Fibroblast of skin of right quadriceps (primary cell): ENCODE data around the gene CACNB1.
"Not testable (repeated sequence)": the region's sequence is repeated elsewhere in the genome, so short reads cannot be mapped to it uniquely, and the experiment has no call there.

Experiments used
- DNase-seq: peaks from one replicate; pipeline ENCODE4 v3.0.0-alpha.2; 2013

The CACNB1 gene

DNA sequence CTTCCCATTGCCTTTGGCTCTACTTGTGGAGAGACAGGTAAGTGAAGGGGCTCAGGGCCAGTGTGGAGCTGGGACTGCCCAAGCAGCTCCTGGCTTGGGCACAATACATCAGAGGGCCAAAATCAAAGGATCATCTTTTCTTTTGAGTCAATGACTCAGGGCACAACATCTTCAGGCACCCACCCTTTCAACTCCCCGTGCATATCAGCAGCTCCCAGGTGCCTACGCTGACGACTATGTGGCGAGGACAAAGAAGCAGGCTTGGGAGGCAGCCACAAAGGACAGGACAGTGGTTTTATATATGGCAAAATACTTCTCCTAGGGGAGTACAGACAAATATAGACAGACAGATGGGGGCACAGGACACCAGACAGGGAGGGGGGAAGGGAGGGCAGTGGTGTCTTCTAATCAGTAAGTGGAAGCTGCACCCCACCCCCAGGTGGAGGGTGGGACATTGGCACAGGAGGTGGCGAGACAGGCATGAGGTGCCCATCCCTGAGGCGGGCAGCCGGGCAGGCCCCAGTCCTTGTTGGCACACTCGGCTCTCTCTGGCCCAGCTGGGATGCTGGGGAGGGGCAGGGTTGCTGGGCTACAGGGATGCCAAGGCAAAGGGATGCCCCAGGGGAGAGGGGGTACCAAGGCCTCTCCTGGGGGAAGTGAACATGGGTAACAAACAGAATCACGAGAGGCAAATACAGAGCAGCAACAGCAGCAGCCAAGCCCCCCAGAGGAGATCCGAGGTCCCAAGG lies 23.8 kb downstream of the CACNB1 start:
- no peak for DNase-seq

DNA sequence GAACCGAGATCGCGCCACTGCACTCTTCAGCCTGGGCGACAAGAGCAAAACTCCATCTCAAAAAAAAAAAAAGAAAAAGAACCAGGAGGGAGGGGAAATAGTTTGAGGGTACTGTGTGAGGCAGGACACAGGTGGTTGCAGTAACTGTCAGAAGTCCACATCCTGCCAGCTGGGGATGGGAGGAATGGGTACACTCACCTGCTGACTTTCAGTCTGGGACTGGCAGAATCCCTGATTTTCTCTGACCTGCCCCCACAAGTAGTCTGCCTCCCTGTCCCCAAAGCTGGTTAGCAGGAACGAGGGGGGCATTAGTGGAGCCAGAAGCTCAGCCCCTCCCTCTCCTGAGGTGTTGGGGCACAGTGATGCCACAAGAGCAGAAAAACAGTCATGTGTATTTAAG lies 24.4 kb downstream of the CACNB1 start:
- DNase-seq: no peak

DNA sequence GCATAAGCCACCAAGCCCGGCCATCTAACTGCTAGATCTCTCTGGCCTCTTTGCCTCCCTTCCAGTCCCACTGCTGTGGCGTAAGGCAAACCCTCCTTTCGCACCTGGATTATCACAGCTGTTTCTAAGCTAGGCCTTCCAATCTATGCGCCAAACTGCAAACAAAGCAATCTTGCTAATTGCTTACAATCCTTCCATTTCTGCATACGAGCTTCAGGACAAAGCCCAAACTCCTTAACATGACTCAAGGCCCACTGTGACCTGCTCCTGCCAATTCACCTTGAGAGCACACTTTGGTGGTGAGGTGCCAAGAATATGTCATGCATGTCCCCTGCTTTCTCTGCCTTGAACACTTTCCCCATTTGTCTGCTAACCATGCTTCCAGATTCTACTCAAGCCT lies 25.5 kb downstream of the CACNB1 start:
- no peak for DNase-seq

DNA sequence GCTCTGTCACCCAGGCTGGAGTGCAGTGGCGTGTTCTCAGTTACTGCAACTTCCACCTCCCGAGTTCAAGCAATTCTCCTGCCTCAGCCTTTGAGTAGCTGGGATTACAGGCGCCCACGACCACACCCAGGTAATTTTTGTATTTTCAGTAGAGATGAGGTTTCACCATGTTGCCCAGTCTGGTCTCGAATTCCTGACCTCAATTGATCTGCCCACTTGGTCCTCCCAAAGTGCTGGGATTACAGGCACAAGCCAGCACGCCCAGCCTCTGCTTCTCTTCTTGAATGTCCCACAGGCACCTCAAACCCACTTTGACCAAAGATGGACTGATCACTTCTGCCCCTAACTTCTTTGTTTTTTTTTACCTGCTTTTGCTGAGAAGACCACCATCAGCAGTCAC lies 26.9 kb downstream of the CACNB1 start:
- no peak for DNase-seq

DNA sequence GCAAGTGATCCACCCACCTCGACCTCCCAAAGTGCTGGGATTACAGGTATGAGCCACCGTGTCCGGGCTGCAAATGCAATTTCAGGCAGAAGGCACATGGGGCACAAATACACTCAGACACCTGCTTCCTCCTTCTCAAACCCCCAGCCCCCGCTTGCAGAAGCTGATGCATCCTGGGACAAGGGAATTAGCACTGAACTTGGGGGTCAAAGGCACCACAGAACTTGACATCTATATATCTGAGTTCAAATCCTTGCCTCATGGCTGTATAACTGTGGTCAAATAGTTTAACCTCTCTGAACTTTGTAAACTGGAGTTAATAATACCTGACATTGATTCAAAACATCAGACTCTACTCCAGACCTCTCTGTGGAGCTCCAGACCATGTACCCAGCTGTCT lies 27.4 kb downstream of the CACNB1 start:
- DNase-seq: no peak

DNA sequence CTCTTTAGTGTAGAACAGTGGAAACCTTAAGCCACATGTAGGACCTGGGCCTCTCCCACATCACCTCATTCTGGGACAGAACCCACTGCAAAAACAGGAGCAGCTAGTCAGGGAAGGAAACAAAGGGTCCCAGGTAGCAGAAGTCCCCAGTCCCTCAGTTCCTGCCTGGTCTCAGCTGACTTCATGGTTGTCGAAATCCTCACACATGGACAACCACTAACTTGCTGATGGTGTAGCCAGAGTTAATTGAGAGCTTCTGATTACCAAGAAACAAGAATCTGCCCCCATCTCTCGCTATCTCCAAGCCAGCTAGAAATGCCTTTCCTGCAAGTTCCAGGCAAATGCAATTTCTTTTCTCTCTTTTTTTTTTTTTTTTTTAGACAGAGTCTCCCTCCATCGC lies 28.0 kb downstream of the CACNB1 start:
- DNase-seq: no peak

DNA sequence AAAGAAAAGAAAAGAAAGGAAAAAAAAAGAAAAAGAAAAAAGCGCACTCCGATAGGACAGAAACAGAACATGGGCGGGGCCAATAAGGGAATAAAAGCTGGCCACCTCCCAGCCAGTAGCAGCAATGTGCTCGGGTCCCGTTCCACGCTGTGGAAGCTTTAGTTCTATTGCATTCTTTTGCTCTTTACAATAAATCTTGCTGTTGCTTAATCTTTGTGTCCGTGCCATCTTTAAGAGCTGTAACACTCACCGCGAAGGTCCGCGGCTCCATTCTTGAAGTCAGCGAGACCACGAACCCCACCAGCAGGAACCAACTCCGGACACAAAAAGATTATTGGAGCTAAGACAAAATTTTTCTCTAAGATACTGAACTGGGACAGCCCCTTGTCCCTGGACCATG lies 28.4 kb downstream of the CACNB1 start:
- DNase-seq: no peak

DNA sequence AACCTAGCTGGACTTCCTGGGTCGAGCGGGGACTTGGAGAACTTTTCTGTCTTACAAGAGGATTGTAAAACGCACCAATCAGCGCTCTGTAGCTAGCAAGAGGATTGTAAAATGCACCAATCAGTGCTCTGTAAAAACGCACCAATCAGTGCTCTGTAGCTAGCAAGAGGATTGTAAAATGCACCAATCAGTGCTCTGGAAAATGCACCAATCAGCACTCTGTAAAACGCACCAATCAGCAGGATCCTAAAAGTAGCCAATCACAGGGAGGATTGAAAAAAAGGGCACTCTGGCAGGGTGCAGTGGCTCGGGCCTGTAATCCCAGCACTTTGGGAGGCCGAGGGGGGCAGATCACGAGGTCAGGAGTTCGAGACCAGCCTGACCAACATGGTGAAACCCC lies 29.0 kb downstream of the CACNB1 start:
- not testable (repeated sequence) for DNase-seq

DNA sequence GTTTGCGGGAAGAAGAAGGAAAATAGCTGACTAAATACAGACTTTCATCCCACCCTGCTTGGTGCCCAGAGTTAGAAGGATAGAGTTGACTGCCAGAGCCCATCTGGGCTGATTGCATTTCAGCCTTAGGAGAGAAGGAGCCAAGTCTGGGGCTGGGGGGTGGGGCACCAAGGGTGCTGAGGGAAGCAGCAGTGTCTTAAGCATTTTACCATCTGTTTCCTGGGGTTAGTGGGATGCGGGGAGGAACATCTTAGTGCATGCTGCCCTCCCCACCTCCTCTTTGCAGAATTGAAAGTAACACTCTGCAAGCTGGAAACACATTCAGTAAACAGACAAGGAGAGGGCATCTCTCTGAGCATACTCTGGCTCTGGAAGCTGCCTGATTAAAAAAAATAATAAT lies 30.0 kb downstream of the CACNB1 start:
- no peak for DNase-seq

DNA sequence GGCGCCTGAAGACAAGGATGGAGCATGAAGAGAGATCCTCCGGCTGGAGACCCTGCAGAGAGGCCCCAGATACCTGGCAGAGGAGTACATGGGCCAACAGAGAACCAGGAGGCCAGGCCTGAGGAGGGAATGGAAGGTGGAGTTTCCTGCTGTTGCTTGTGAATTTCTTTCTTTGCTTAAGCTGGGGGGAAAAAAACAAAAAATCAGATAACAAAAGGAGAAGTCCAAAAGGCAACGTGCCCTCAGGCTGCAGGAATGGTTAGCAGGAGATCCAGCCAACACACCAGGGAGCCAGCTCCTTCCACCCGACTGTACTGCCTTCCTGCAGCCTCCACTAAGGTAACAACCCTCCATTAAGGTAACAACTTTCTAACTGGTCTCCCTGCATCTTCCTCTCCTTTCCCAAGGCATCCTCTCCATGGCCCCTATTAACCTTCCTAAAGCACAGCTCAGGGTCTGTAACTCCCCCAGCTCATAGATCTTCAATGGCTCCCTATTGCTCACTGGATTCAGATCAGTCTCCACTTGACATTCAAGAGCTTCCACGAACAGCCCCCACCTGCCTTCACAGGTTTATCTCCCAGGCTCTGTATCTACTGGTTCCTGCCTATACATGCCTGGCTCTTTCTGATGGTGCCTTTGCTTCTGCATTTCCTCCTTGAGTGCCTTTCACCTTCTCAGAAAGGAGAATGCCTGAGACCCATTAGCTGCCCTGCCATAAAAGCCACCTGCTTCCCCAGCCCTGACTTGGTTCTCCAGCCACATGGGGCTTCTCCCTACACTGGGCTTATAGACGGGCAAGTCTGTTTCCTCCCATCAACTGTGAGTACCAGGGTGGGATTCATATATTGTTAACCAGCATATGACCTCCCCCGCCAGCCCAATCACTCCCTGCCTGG lies 30.8 kb downstream of the CACNB1 start:
- no peak for DNase-seq

DNA sequence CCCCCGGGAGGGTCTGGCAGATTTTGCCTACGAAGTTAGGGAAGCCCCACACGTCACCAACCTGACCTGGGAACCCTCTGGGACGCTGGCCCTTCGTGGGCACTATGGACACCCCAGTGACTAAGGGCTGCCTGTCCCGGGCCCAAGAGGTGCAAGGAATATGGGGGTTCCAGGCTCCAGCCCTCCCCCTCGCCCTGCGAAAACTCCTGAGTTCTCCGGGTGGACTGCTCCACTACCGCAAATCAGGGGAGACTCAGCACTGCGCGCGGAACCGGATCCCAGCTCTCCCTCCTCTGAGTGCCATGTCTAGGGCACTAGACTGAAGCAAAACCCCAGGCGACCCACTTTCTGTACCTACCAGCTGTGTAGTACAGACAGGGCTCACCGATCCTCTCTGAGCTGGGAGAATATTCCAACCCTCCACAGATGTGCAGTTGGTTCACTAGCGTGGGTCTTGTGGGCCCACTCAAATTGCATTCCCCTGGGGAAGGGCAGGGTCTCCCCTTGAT lies 31.6 kb downstream of the CACNB1 start, which contains the start of gene ARL5C:
Gene ARL5C, minus strand, starts transcription at position 321 of the 509 bp plus-strand sequence. CDS start 401 bp downstream, outside the sequence.
- DNase-seq: no peak

DNA sequence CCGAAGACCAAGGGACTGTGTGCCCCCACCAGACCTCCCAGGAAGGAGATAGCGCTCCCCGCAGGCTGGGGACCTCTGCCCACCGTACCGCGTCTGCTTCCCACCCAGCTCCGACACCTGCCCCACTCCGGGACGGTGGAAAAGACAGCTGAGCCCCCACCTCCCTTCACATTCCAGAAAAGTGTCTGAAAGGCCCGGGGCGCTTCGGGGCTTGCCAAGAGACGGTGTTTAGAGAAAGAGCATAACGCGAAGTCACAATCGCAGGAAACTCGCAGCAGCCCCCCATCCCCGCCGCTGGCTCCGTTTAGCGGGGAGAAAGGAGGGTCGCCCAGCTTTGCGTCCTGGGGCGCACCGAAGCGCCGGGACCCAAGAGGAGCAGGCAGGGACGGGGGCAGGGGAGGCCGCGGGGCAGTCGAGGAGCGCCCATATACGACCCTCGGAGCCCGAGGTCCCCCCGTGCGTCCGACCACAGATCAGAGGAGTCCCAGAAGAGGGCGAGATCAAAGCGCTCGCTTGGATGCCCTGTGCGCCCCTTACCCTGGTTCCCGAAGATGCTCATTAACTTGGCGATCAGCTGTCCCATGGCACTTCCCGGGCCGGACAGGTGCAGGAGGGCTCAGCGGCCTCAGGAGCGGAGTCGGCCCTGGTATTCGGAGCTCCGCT lies 32.2 kb downstream of the CACNB1 start:
- no peak for DNase-seq

DNA sequence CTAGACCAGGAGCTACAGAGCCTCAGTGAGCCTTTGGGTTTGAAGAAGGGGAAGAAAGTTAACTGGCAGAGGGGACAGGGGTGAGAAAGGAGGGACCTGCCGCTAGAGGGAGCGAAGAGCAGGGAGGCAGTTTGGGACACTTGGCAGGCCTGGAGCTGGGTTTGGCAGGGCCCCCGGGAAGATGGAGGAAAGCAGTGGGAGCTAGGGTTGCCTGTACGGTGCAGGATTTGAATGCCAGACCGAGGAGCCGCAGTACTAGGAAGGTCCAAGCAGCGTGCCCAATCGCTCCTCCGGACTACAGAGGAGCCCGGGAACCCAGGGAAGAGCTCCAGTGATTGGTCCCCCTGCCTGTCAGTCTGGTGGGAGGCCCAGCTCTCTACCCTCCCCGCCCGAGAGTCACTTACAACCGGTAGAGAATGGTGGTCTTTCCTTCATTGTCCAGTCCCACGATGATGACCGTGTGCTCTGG lies 32.8 kb downstream of the CACNB1 start:
- DNase-seq: peak; percentile 96

DNA sequence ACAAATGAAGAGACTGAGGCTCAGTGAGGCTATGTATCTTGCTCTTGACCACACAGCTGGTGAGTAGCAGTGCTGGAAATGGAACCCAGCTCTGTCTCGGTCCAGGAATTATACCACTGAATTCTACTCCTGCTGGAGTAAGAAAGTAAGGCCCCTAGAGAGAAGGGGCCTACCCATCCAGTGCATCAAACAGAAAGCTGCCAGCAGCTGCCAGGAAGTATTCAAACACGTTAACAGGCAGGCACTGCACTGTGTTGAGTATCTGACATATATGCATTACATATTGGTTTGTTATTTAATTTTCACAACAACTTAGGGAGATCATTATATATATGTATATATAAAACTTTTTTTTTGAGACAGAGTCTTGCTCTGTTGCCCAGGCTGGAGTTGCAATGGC lies 35.5 kb downstream of the CACNB1 start:
- no peak for DNase-seq

DNA sequence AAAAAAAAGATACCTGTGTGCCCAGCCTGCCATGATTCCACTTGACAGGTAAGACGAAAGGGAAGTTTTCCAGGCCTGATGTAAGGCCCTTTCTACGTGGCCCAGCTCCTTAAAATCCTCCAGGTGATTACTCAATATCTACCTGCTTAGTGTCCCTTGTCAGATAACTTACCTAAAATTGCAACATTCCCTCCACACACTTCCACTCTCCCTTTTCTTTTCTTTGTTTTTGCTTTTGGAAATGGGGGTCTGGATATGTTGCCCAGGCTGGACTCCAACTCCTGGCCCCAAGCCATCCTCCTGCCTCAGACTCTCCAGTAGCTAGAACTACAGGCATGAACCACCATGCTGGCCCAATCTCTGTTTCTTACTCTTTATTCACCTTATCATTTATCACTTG lies 38.8 kb downstream of the CACNB1 start:
- DNase-seq: no peak

DNA sequence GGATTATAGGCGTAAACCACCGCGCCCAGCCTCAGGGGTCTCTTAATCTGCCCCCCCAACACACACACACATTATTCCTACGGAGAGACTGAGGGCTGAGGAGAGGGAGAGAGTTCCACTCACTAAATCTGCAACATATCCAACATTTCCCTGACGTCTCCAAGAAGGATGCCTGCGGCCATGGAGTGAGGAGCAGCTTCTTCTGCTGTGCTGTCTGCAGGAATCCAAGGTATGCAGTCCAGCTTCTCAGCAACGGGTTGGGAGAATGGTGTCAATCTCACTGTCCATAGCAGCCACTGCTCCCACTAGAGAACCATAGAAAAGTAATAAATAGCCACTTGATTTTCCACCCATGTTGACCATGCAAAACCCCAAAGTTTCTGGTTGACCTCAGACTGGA lies 41.0 kb downstream of the CACNB1 start:
- DNase-seq: no peak

DNA sequence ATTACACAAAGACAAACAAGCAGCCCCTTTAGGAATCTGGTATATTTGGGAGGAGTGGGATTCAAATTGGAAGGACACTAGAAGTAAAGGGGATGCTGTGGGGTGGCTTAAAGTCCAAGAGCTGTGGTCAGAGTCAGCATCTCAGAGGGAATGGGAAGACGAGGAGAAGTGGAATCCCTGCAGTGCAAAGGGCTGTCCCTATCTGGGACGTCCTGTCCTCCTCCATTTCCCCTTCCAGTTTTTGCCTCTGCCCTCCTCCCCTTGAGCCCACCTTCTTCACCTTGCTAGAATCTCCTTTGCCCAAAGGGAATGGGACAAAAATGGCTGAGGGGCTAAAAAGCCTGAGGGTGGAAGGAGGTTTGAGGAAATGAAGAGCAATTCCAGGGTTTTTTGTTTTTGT lies 41.8 kb downstream of the CACNB1 start:
- no peak for DNase-seq

DNA sequence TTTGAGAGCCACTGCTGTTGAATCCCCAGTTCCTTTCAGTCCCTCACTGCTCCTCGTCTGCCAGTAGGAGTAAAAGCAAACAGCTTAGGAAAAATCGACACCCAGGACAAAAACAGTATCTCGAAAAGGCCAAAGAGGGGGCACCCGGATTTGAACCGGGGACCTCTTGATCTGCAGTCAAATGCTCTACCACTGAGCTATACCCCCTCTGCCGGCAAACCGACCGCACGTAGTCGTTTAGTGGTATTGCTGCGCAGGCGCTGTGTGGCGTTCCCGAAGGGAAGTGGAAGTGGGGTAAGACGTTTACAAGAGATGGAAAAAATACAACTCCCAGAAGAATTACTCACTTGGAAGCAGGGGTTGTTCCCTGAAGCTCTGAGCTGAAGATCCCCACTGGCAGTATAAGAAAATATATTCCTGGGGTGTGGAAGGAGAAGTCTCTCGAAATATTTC lies 43.8 kb downstream of the CACNB1 start:
- peak; percentile 89 for DNase-seq

DNA sequence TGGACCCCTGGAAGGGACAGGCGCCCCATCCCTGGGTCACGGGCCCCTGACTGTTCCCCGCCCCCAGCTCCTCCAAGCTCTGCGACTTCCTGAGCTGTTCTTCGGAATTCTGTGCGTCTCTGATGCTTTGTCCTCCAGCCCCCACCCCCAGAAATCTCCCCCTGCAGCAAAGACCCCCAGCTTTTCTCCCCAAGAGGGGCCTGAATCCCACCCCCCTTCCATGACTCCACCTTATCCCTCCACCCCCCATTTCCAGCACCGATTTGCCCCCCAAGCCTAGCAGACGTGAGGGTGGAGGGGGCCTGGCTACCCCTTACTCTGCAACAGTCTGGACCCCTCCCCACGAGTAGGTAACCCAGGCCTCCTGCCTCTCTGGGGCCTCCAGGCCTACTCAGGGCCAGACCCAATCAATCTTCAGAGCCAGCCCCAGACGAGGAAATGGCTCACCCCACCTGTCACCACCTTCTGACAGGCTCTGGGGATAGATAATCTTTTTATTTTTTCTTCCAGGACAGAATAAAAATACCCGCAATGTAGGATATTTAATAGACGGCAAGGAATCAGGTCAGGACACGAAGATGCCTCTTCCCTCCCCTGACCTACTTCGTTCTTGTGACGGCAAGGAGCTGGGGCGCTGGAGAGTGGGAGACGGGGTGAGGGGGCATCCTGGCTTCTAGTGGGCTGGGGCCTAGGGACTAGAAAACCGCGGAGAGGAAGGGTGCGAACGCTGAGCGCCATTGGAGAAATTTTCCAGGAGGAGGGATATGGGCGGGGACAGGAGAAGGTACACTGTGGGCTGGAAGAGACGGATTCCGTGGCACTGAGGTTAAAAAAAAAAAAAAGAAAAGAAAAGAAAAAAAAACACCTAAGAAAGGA lies 45.3 kb downstream of the CACNB1 start:
- DNase-seq: no peak

DNA sequence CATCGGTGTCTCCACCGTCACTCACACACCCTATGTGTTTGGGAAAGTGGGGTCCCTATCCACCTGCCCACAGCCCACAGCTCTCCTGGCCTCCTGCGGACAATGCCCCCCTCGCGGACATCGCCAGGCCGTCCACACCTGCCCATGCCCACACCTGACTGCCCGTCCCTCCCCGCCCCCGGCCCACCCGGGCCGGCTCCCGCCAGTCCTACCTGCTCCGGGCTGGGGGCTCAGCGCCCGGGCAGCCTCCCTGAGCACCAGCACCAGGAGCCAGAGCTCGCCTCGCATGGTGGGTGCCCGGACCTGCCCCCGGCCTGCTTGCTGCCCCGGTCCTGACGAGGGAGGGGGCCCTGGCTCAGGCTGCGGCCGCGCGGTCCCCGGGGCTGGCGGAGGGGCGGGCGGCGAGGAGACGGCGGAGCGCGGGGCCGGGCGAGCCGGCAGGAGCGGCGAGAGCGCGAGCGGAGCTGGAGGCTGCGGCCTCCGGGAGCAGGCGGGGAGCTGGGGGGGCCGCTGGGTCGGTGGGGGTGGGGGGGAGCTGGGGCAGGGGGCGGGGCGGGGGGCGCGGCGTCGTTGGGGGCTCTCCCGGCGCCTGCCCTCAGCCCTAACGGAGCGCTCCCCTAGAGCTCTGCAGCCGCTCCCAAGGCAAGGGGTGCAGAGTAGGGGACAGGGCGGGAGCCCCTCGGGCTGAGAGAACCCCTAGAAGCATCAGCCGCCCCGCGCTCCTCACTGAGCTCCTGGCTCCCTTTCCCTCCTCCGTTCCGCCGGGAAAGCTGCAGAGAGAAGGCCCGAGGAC lies 46.1 kb downstream of the CACNB1 start, which contains the start of gene PLXDC1:
Gene PLXDC1, minus strand, starts transcription at position 488 of the 793 bp plus-strand sequence. Its CDS starts 200 bp downstream, at position 288.
- no peak for DNase-seq

DNA sequence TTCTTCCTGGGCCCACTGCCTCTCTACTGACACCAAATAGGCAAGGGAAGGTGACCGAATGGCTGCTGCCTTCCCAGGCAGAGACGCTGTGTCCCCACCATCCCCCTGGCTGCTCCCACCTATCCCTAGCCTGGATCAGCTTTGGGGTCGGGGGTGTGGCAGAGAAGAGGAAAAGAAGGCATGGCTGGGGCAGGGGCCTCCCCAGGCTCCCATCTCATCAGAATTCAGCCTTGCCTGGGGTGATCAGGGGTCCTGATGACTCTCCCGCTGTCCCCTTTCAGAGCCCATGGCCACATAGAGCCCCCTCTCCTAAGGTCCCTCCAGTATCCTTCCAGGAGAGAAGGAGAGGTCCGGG lies 46.7 kb downstream of the CACNB1 start:
- no peak for DNase-seq
